WERI-Rb-1 (cell line): ENCODE data around the gene CTDNEP1.

Source experiments
- DNase-seq: peaks from one replicate; pipeline ENCODE4 v3.0.0-alpha.2; 2020
- H3K27ac ChIP-seq: fragments of 250-450 bp; sonication (Bioruptor Pico); 2 replicates; pipeline ENCODE4 v1.5.1; 2020; ENCODE audit warnings: mild to moderate bottlenecking, moderate library complexity
- H3K27me3 ChIP-seq: fragments of 250-450 bp; sonication (Bioruptor Pico); 2 replicates; pipeline ENCODE4 v1.5.1; 2021; ENCODE audit warnings: mild to moderate bottlenecking, low read depth, moderate library complexity; ENCODE audit not compliant: insufficient read depth, severe bottlenecking
- H3K36me3 ChIP-seq: fragments of 250-450 bp; sonication (Bioruptor Pico); 2 replicates; pipeline ENCODE4 v1.5.1; 2020; ENCODE audit warnings: mild to moderate bottlenecking, moderate library complexity
- H3K4me3 ChIP-seq: 2 replicates; pipeline ENCODE4 v1.5.1; 2011; ENCODE audit warnings: low read depth, mild to moderate bottlenecking, control low read depth, low read length
- H3K9me3 ChIP-seq: fragments of 250-450 bp; sonication (Bioruptor Pico); 2 replicates; pipeline ENCODE4 v1.5.1; 2021; ENCODE audit warnings: mild to moderate bottlenecking, moderate library complexity; ENCODE audit not compliant: severe bottlenecking
- TF ChIP-seq, protein P1 (sequence below): IDR thresholded peaks from 2 replicates; pipeline ENCODE4 v1.5.1; 2011; ENCODE audit warnings: low read depth, mild to moderate bottlenecking, control low read depth, inconsistent platforms, low read length

CTDNEP1 gene

DNA sequence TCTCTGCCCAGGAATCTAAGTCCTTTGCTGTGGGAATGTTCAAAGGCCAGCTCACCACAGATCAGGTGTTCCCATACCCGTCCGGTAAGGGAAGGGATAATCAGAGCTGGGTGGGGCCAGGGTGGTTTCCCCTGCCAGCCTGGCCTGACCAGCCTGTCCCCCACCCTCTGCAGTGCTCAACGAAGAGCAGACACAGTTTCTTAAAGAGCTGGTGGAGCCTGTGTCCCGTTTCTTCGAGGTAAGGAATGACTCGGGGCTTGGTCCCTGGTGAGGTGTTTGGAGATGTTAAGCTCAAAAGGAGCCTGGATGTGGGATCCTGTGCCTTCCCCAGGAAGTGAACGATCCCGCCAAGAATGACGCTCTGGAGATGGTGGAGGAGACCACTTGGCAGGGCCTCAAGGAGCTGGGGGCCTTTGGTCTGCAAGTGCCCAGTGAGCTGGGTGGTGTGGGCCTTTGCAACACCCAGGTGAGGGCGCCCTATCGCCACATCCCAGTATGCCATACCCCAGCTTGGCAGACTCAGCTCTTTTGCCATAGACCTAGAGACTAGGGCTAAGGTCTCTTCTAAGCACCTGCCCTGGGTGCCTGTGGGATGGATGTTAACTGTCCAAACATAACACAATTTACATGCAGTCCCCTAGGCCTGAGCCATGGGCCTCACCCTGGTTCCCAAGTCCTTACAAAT lies 30.8 kb downstream of the CTDNEP1 start:
- TF ChIP-seq, protein P1, sequence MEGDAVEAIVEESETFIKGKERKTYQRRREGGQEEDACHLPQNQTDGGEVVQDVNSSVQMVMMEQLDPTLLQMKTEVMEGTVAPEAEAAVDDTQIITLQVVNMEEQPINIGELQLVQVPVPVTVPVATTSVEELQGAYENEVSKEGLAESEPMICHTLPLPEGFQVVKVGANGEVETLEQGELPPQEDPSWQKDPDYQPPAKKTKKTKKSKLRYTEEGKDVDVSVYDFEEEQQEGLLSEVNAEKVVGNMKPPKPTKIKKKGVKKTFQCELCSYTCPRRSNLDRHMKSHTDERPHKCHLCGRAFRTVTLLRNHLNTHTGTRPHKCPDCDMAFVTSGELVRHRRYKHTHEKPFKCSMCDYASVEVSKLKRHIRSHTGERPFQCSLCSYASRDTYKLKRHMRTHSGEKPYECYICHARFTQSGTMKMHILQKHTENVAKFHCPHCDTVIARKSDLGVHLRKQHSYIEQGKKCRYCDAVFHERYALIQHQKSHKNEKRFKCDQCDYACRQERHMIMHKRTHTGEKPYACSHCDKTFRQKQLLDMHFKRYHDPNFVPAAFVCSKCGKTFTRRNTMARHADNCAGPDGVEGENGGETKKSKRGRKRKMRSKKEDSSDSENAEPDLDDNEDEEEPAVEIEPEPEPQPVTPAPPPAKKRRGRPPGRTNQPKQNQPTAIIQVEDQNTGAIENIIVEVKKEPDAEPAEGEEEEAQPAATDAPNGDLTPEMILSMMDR: peak; percentile 64
- Histone ChIP-seq H3K9me3 (no peaks in the 10 kb centered on the region), H3K27me3 (no peaks in the 10 kb centered on the region), H3K4me3 (peak overlapping the region; percentile 75), H3K36me3 (peaks cover 52% of the 10 kb centered on the region), H3K27ac (peak overlapping the region; percentile 94)
- DNase-seq: peak; percentile 80

DNA sequence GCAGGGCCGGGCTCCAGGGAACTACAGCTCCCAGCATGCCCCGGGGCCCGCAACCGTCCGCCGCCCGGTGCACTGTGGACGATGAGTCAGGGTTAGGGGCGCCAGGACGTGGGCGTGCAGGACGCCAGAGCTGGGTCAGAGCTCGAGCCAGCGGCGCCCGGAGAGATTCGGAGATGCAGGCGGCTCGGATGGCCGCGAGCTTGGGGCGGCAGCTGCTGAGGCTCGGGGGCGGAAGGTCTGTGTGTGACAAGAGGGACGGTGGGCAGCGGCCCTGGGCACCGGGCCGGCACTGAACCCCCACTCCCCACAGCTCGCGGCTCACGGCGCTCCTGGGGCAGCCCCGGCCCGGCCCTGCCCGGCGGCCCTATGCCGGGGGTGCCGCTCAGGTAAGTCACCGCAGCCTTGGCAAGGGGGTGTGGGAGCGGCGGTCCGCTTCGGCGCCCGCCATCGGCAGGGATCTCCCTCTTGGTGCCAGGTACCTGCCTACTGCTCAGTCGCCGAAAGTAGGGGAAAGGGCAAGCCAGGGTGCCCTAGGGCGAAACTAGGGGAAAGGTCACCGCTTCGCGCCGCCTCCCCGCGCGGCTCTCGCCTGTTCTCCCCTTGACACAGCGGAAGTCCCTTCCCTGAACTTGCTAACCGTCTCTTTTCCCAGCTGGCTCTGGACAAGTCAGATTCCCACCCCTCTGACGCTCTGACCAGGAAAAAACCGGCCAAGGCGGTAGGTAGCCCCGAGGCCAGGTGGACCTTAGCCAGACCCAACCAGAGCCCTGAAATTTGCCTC lies 31.5 kb downstream of the CTDNEP1 start, which contains the start of the genes ACADVL and DLG4:
Gene ACADVL (plus strand): TSS at position 127 of the 781 bp plus-strand sequence. CDS start 47 bp downstream, at position 174.
Gene DLG4 (minus strand): TSS at position 25 of the 781 bp plus-strand sequence.
- TF ChIP-seq, protein P1: no peak
- Histone ChIP-seq H3K27me3 (no peaks in the 10 kb centered on the region), H3K36me3 (peaks cover 44% of the 10 kb centered on the region), H3K4me3 (peak within 1 kb of the TSS; percentile 75), H3K27ac (peak within 1 kb of the TSS; percentile 94), H3K9me3 (no peaks in the 10 kb centered on the region)
- DNase-seq: peak; percentile 90

DNA sequence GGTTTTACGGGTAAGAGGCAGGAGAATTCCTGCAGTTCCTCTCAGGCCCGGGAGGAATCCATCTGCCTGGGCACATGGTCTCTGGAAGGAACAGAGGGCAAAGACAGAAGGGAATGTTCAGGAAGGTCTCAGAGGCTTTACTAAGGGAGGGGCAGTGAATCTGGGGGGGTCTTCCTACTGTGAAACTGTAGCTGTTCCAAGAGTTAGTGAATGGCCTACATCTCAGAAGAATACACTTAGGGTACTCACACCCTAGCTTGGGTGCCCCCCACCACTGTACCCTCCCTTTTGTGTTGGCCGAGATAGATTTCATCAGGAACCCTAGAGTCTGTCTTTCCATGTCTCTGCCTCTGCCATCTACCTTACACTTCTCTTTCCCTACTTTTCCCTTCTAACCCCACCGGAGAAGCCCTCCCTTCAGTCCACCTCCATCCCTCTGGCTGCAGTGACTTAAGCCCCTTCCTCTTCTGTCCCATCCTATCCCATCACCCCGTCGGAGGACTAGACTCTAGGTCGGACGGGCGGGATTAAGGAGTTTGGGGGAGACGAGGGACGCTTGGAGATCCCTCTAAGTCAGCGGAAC lies 32.2 kb downstream of the CTDNEP1 start:
- no peaks in the 10 kb centered on the region for H3K27me3 ChIP-seq
- H3K36me3 ChIP-seq: peaks cover 39% of the 10 kb centered on the region
- H3K27ac ChIP-seq: peak overlapping the region; percentile 94
- no peaks in the 10 kb centered on the region for H3K9me3 ChIP-seq
- no peak for DNase-seq
- TF ChIP-seq, protein P1: no peak
- H3K4me3 ChIP-seq: peak overlapping the region; percentile 75

DNA sequence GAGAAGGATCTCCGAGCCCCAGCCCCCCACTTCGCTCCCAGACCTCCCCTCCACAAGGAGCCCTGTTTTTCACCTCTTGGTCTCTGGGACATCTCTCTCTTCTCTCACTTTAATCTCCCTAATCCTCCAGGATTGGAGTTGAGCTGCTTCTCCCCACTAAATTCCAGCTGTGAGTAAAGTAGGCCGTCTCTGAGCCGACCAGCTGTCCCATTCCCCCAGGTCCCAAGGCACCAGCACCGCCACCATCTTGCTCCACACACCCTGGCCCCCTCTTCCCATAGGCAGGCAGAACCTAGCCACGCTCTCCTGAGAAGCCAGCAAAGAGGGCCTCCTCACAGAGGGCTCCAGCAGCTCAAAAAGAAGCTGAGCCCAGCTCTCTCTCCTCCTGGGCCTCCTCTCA lies 32.8 kb downstream of the CTDNEP1 start:
- peak overlapping the region; percentile 75 for H3K4me3 ChIP-seq
- DNase-seq: peak; percentile 87
- TF ChIP-seq, protein P1: no peak
- no peaks in the 10 kb centered on the region for H3K9me3 ChIP-seq
- H3K27me3 ChIP-seq: no peaks in the 10 kb centered on the region
- H3K36me3 ChIP-seq: peaks cover 34% of the 10 kb centered on the region
- H3K27ac ChIP-seq: peak overlapping the region; percentile 94

DNA sequence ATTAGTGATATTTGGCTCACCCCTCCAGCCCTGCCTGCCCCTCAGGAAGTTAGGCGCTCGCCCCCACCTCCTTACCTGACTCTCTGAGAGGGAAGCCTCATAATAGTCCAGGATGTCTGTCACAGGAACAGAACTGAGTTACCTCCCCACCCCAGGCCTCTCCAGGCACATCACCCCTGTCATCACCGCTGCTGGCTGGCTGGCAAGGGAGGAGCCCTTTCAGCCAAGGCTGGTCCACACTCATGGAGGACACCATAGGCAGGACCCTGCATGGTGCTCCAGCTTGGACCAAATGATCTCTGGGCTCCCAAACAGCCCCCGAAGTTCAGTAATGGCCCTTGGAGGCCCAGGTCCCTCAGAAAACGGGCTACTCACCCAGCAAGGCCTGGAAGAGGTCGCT lies 33.4 kb downstream of the CTDNEP1 start:
- Histone ChIP-seq H3K27ac (peak overlapping the region; percentile 94), H3K4me3 (peak overlapping the region; percentile 75)

More for the DNA sequence above, 33.4 kb downstream of the CTDNEP1 start:
- H3K9me3 ChIP-seq: no peaks in the 10 kb centered on the region
- H3K36me3 ChIP-seq: peaks cover 28% of the 10 kb centered on the region
- DNase-seq: no peak
- TF ChIP-seq, protein P1: no peak
- no peaks in the 10 kb centered on the region for H3K27me3 ChIP-seq
